Lower leg skin (tissue), 4 donors: ENCODE results near the gene DUSP6. TPM values are rescaled to one million over a fixed set of nuclear protein-coding genes. Genes with fewer than 3 reads are reported as not detected.
"Not testable (repeated sequence)": the region's sequence is repeated elsewhere in the genome, so short reads cannot be mapped to it uniquely, and the experiment has no call there.

Experiments
- DNase-seq, 2 donors: peaks; one replicate each; pipeline ENCODE4 v3.0.0-alpha.2; 2019; ENCODE audit warnings: low spot score in 2 of 2
- H3K4me3 ChIP-seq: fragments of 200-600 bp; sonication (generic); 2 replicates; pipeline ENCODE4 v1.5.1; 2017; ENCODE audit warnings: mild to moderate bottlenecking, low read depth; ENCODE audit not compliant: poor library complexity, severe bottlenecking
- POLR2A ChIP-seq, 2 donors: fragments of 450-650 bp; IDR thresholded peaks; one replicate each; pipeline ENCODE4 v1.6.1; 2016 to 2017; ENCODE audit warnings: antibody characterized with exemption in 2 of 2, mild to moderate bottlenecking in 1 of 2, moderate library complexity in 1 of 2
- WGBS, 2 donors: methylation state at CpG; one replicate each; pipeline ENCODE4 v1.1.5; 2018; 5-methylcytosine and 5-hydroxymethylcytosine counted together
- intact Hi-C: fragments of 100-400 bp; cut with DNase I; formaldehyde crosslinking; loops from one replicate; pipeline ENCODE4 v1.15.0; 2023; ENCODE audit warnings: low total_unique reads
- total RNA-seq, 4 donors: library from RNA; depleted of rRNA; stranded (reverse); fragments of >200 nt; gene quantifications; one replicate each; pipeline ENCODE4 v1.1.0, GENCODE V29; 2016
- TF ChIP-seq, protein P1 (sequence below), 3 donors: fragments of 450-650 bp; IDR thresholded peaks; one replicate each; pipeline ENCODE4 v1.5.1; 2016; ENCODE audit warnings: antibody characterized with exemption in 3 of 3, mild to moderate bottlenecking in 3 of 3, moderate library complexity in 2 of 3

Gene DUSP6
- total RNA-seq, 4 donors from 2014 or later: 29.6 to 57.5 (median 41.9) TPM

GRCh38 chr12:89344862-89345202 lies 7.5 kb downstream of the DUSP6 start:
- WGBS, 2 donors: 76 to 89% methylated on average over 3 of the region's 3 CpGs
- no peak for TF ChIP-seq POLR2A (IDR thresholded peaks at IDR 0.05)
- TF ChIP-seq, protein P1, sequence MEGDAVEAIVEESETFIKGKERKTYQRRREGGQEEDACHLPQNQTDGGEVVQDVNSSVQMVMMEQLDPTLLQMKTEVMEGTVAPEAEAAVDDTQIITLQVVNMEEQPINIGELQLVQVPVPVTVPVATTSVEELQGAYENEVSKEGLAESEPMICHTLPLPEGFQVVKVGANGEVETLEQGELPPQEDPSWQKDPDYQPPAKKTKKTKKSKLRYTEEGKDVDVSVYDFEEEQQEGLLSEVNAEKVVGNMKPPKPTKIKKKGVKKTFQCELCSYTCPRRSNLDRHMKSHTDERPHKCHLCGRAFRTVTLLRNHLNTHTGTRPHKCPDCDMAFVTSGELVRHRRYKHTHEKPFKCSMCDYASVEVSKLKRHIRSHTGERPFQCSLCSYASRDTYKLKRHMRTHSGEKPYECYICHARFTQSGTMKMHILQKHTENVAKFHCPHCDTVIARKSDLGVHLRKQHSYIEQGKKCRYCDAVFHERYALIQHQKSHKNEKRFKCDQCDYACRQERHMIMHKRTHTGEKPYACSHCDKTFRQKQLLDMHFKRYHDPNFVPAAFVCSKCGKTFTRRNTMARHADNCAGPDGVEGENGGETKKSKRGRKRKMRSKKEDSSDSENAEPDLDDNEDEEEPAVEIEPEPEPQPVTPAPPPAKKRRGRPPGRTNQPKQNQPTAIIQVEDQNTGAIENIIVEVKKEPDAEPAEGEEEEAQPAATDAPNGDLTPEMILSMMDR (IDR thresholded peaks at IDR 0.05): no peak
- DNase-seq: no peak
- H3K4me3 ChIP-seq: no peak overlapping the region
- intact Hi-C loops: no loop called here

DNA sequence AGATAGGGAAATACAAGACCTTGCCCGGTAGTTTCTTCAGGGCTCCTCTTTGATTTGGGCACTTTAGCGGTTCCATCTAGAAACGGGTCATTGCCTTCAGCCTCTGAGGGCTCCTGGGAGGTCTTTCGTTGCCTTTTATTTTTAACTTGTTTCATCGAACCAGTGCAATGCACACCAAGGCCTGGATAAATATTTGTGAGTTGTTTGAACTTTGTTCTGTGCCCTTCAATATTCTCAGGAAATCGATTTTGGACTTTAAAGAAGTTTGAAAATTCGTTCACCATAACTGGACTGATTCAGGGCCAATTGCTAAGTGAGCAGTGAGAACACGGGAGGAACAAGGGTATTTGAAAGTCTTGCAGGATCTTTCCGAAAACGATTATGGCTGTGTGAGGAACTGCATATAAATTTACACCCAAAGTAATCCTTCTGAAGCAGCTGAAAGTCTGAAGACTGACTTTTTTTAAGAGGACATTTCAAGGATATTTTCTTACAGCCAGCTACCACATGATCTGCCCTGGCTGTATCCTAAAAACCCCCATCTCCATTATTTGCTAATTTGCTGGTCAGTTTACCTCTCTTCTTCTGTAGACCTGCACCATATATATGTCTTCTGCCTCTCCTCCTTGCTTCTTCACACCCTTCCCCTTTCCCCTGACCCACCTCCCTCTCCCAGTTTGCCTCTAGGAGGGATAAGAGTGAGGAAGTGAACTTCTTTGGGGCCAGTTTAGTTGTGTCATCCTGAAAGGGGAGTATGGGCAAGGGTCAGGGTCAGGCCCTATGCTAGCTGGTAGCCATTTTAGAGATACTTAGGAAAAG lies 8.0 kb downstream of the DUSP6 start:
- no peak overlapping the region for H3K4me3 ChIP-seq
- no peak for DNase-seq
- no peak for TF ChIP-seq POLR2A (IDR thresholded peaks at IDR 0.05)
- TF ChIP-seq, protein P1 (IDR thresholded peaks at IDR 0.05): no peak
- intact Hi-C loops: no loop called here
- 85 to 89% methylated on average over 10 of the region's 10 CpGs for WGBS, 2 donors

- no peak overlapping the region for H3K4me3 ChIP-seq
- intact Hi-C loops: no loop called here
- 61 to 69% methylated on average over 3 of the region's 3 CpGs for WGBS, 2 donors
- TF ChIP-seq, protein P1 (IDR thresholded peaks at IDR 0.05): no peak
- no peak for TF ChIP-seq POLR2A (IDR thresholded peaks at IDR 0.05)
- DNase-seq: no peak
Measured at GRCh38 chr12:89343127-89343526, 9.2 kb downstream of the DUSP6 start.

- intact Hi-C loops: no loop called here
- H3K4me3 ChIP-seq: no peak overlapping the region
- WGBS, 2 donors: 83 to 94% methylated on average over 1 of the region's 1 CpG
- TF ChIP-seq, protein P1 (IDR thresholded peaks at IDR 0.05): no peak
- TF ChIP-seq POLR2A (IDR thresholded peaks at IDR 0.05): no peak
- no peak for DNase-seq
Measured at GRCh38 chr12:89340861-89341260, 11.4 kb downstream of the DUSP6 start.

DNA sequence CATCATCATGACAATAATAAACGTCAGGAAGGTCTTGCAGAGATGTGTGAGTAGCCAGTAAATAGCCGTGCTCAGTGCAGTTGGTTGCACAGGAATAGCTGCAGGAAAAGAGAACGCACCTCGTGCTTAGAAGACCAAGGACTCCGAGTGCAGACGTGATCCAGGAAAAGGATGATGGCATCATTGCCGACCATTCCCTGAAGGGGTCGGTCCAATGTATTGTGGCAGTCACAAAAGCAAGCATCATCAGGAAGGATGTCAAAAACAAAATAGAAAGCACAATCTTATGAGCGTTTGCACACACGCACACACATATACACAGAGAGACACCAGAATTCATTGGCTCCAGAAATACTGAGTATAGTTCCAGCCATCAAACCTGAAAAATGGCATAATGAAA lies 12.8 kb downstream of the DUSP6 start:
- intact Hi-C loops: no loop called here
- H3K4me3 ChIP-seq: no peak overlapping the region
- 80 to 86% methylated on average over 10 of the region's 10 CpGs for WGBS, 2 donors
- TF ChIP-seq, protein P1 (IDR thresholded peaks at IDR 0.05): no peak
- no peak for TF ChIP-seq POLR2A (IDR thresholded peaks at IDR 0.05)
- DNase-seq: no peak

GRCh38 chr12:89337136-89337535 lies 15.2 kb downstream of the DUSP6 start:
- H3K4me3 ChIP-seq, DNase-seq, intact Hi-C loops: not testable (repeated sequence)
- 80 to 89% methylated on average over 4 of the region's 4 CpGs for WGBS, 2 donors
